ENCODE data around the gene ILF3.
"Not testable (repeated sequence)": the region's sequence is repeated elsewhere in the genome, so short reads cannot be mapped to it uniquely, and the experiment has no call there.

ILF3 gene

DNA sequence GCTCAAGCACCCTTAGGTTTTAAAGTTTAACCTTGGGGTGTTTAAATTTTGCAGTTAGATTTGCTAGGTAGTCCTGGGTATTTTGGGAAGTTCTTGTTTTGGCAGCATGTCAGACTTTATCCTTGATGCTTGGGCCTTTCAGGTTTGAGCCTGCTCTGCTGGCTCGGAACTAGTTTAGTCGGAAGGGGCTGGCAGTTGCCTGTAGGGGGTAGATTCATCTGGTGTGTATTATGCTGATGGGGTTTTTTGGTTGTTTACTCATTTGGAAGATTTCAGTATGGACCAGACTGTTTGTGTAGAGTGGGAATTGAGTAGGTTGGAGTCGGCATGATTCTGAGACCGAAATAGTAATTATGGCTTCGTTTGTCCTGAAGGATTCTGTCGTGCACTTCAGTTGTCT, 15.1 kb downstream of the ILF3 start:
- Histone ChIP-seq H3K4me3 (ENCODE audit: insufficient read depth, low read length, poor library complexity, severe bottlenecking) (no peak overlapping the region), H2AFZ (ENCODE audit: low read depth, low read length, severe bottlenecking) (no peak overlapping the region), H3K9me2 (replicated peaks; ENCODE audit: insufficient read depth, low read length) (no peaks in the 10 kb centered on the region), H3K27ac (ENCODE audit: low read depth, low read length) (no peak overlapping the region), H3K4me2 (ENCODE audit: low read depth, low read length, poor library complexity, severe bottlenecking) (no peak overlapping the region), H3K36me3 (ENCODE audit: low read length) (peaks cover 32% of the 10 kb centered on the region), H4K20me1 (ENCODE audit: low read depth, low read length) (peaks cover 36% of the 10 kb centered on the region; the same call in 1 of the 2 replicates), H3K27me3 (ENCODE audit: low read length) (no peaks in the 10 kb centered on the region), H3F3A (ENCODE audit: insufficient read depth) (0 out of 2 replicates have a peak, but pooled peaks cover 4% of the 10 kb centered on the region), H3K79me2 (ENCODE audit: insufficient read depth, low read length) (peaks cover 99% of the 10 kb centered on the region), H3K9ac (ENCODE audit: low read length) (no peak overlapping the region), H3K9me3 (ENCODE audit: insufficient read depth, low read length) (no peaks in the 10 kb centered on the region)
- TF ChIP-seq, protein P1, sequence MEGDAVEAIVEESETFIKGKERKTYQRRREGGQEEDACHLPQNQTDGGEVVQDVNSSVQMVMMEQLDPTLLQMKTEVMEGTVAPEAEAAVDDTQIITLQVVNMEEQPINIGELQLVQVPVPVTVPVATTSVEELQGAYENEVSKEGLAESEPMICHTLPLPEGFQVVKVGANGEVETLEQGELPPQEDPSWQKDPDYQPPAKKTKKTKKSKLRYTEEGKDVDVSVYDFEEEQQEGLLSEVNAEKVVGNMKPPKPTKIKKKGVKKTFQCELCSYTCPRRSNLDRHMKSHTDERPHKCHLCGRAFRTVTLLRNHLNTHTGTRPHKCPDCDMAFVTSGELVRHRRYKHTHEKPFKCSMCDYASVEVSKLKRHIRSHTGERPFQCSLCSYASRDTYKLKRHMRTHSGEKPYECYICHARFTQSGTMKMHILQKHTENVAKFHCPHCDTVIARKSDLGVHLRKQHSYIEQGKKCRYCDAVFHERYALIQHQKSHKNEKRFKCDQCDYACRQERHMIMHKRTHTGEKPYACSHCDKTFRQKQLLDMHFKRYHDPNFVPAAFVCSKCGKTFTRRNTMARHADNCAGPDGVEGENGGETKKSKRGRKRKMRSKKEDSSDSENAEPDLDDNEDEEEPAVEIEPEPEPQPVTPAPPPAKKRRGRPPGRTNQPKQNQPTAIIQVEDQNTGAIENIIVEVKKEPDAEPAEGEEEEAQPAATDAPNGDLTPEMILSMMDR (IDR thresholded peaks at IDR 0.05; ENCODE audit: insufficient read depth, low read length, poor library complexity, severe bottlenecking) = no peak
- no peak for TF ChIP-seq EZH2phosphoT487 (conservative IDR thresholded peaks at IDR 0.05; ENCODE audit: low read length)

DNA sequence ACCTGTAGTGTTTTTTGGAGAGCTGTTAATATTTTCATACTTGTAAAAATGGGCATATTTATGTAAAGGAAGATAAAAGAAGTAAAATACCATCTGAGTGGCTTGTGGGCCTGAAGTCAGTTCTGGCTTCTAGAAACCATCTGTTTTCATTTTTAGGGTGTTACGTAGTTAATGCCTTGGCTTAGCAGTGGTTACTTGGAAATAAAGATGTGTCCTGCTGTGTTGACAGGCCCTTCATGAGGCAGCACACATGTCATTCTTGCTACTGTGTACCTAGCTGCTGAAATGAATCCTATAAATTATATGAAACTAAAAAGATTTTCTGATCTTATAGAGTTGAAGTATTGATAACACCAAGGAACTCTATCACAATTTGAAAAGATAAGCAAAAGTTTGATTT, 16.0 kb downstream of the ILF3 start:
- peaks cover 39% of the 10 kb centered on the region for H3K36me3 ChIP-seq (ENCODE audit: low read length)
- no peak overlapping the region for H3K4me2 ChIP-seq (ENCODE audit: low read depth, low read length, poor library complexity, severe bottlenecking)
- no peak for TF ChIP-seq EZH2phosphoT487 (conservative IDR thresholded peaks at IDR 0.05; ENCODE audit: low read length)
- TF ChIP-seq, protein P1 (IDR thresholded peaks at IDR 0.05; ENCODE audit: insufficient read depth, low read length, poor library complexity, severe bottlenecking) = no peak
- peaks cover 39% of the 10 kb centered on the region; the same call in 1 of the 2 replicates for H4K20me1 ChIP-seq (ENCODE audit: low read depth, low read length)
- H3K79me2 ChIP-seq (ENCODE audit: insufficient read depth, low read length) = peaks cover 99% of the 10 kb centered on the region
- H2AFZ ChIP-seq (ENCODE audit: low read depth, low read length, severe bottlenecking) = no peak overlapping the region
- H3K4me3 ChIP-seq (ENCODE audit: insufficient read depth, low read length, poor library complexity, severe bottlenecking) = no peak overlapping the region
- no peaks in the 10 kb centered on the region for H3K27me3 ChIP-seq (ENCODE audit: low read length)
- H3K9ac ChIP-seq (ENCODE audit: low read length) = no peak overlapping the region
- H3K9me3 ChIP-seq (ENCODE audit: insufficient read depth, low read length) = no peaks in the 10 kb centered on the region
- H3K9me2 ChIP-seq (replicated peaks; ENCODE audit: insufficient read depth, low read length) = no peaks in the 10 kb centered on the region
- H3F3A ChIP-seq (ENCODE audit: insufficient read depth) = peaks cover 6% of the 10 kb centered on the region; the same call in 1 of the 2 replicates
- no peak overlapping the region for H3K27ac ChIP-seq (ENCODE audit: low read depth, low read length)

DNA sequence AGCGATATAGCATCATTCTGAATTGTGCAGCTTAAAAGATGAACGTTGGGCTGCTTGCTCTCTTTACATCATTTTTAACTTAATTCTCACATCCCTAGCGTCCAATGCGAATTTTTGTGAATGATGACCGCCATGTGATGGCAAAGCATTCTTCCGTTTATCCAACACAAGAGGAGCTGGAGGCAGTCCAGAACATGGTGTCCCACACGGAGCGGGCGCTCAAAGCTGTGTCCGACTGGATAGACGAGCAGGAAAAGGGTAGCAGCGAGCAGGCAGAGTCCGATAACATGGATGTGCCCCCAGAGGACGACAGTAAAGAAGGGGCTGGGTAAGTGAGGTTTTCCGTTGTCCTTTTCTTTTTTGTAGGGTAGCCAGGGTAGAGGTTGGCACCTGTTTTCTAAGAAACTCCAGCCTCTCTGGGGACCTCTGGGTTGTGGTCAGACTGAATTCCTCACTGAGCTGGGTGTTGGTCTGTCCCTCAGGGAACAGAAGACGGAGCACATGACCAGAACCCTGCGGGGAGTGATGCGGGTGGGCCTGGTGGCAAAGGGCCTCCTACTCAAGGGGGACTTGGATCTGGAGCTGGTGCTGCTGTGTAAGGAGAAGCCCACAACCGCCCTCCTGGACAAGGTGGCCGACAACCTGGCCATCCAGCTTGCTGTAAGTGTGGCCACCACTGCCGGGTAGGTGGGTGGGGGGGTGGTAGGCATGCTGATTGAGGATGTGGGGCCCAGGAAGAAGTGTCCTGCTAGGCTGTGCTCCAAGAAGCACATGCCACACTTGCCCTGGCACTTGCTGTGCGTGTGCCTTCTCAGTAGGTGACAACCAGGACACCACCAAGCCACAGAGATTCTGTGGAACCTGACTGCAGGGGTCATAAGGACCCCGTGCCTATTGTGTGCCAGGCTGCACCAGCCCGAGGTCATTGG, 17.0 kb downstream of the ILF3 start:
- no peak for TF ChIP-seq EZH2phosphoT487 (conservative IDR thresholded peaks at IDR 0.05; ENCODE audit: low read length)
- TF ChIP-seq, protein P1 (IDR thresholded peaks at IDR 0.05; ENCODE audit: insufficient read depth, low read length, poor library complexity, severe bottlenecking) = no peak
- H3K4me3 ChIP-seq (ENCODE audit: insufficient read depth, low read length, poor library complexity, severe bottlenecking) = no peak overlapping the region
- peaks cover 38% of the 10 kb centered on the region; the same call in 1 of the 2 replicates for H4K20me1 ChIP-seq (ENCODE audit: low read depth, low read length)
- H3K27me3 ChIP-seq (ENCODE audit: low read length) = no peaks in the 10 kb centered on the region
- peaks cover 45% of the 10 kb centered on the region for H3K36me3 ChIP-seq (ENCODE audit: low read length)
- no peak overlapping the region for H3K27ac ChIP-seq (ENCODE audit: low read depth, low read length)
- H3K9me2 ChIP-seq (replicated peaks; ENCODE audit: insufficient read depth, low read length) = no peaks in the 10 kb centered on the region
- peaks cover 97% of the 10 kb centered on the region for H3K79me2 ChIP-seq (ENCODE audit: insufficient read depth, low read length)
- no peak overlapping the region for H3K4me2 ChIP-seq (ENCODE audit: low read depth, low read length, poor library complexity, severe bottlenecking)
- H3K9ac ChIP-seq (ENCODE audit: low read length) = no peak overlapping the region
- peaks cover 8% of the 10 kb centered on the region; the same call in 1 of the 2 replicates for H3F3A ChIP-seq (ENCODE audit: insufficient read depth)
- H3K9me3 ChIP-seq (ENCODE audit: insufficient read depth, low read length) = no peaks in the 10 kb centered on the region
- H2AFZ ChIP-seq (ENCODE audit: low read depth, low read length, severe bottlenecking) = no peak overlapping the region

DNA sequence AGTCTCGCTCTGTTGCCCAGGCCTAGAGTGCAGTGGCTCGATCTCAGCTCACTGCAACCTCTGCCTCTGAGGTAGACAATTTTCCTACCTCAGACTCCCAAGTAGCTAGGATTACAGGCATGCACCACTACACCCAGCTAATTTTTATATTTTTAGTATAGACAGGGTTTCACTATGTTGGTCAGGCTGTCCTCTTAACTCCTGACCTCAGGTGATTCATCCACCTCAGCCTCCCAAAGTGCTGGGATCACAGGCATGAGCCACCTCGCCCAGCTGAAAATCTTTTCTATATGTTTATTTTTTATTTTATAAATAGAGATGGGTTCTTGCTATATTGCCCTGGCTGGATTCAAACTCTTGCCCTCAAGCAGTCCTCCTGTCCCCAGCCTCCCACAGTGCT, 17.8 kb downstream of the ILF3 start:
- H3K4me2 ChIP-seq (ENCODE audit: low read depth, low read length, poor library complexity, severe bottlenecking); H3K27me3 ChIP-seq (ENCODE audit: low read length); H3K9me2 ChIP-seq (replicated peaks; ENCODE audit: insufficient read depth, low read length); H3K4me3 ChIP-seq (ENCODE audit: insufficient read depth, low read length, poor library complexity, severe bottlenecking); H2AFZ ChIP-seq (ENCODE audit: low read depth, low read length, severe bottlenecking); H3F3A ChIP-seq (ENCODE audit: insufficient read depth); H3K9me3 ChIP-seq (ENCODE audit: insufficient read depth, low read length); H3K27ac ChIP-seq (ENCODE audit: low read depth, low read length); H3K9ac ChIP-seq (ENCODE audit: low read length): not testable (repeated sequence)
- H3K79me2 ChIP-seq (ENCODE audit: insufficient read depth, low read length) = peaks cover 90% of the 10 kb centered on the region
- peaks cover 32% of the 10 kb centered on the region; the same call in 1 of the 2 replicates for H4K20me1 ChIP-seq (ENCODE audit: low read depth, low read length)
- peaks cover 43% of the 10 kb centered on the region for H3K36me3 ChIP-seq (ENCODE audit: low read length)

DNA sequence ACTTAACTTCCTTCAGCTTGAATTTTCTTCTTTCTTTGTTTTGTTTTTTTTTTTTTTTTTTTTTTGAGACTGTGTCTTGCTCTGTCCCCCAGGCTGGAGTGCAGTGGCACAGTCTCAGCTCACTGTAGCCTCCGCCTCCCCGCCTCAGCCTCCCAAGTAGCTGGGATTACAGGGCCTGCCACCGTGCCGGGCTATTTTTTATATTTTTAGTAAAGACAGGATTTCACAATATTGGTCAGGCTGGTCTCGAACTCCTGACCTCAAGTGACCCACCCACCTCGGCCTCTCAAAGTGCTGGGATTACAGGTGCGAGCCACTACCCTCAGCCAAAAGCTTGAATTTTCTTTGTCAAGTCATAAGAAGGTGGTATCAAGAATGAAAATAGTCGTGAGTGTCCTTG, 21.1 kb downstream of the ILF3 start:
- H3K4me2 ChIP-seq (ENCODE audit: low read depth, low read length, poor library complexity, severe bottlenecking); H3K27me3 ChIP-seq (ENCODE audit: low read length); H3K9me3 ChIP-seq (ENCODE audit: insufficient read depth, low read length); H2AFZ ChIP-seq (ENCODE audit: low read depth, low read length, severe bottlenecking); H3K9ac ChIP-seq (ENCODE audit: low read length); H3K27ac ChIP-seq (ENCODE audit: low read depth, low read length); H3K9me2 ChIP-seq (replicated peaks; ENCODE audit: insufficient read depth, low read length); H3F3A ChIP-seq (ENCODE audit: insufficient read depth); H3K4me3 ChIP-seq (ENCODE audit: insufficient read depth, low read length, poor library complexity, severe bottlenecking): not testable (repeated sequence)
- Histone ChIP-seq H4K20me1 (ENCODE audit: low read depth, low read length) (peaks cover 28% of the 10 kb centered on the region; the same call in 1 of the 2 replicates), H3K36me3 (ENCODE audit: low read length) (peaks cover 65% of the 10 kb centered on the region), H3K79me2 (ENCODE audit: insufficient read depth, low read length) (peaks cover 69% of the 10 kb centered on the region)
